PC-3 (cell line): Measurements from ENCODE around the gene RNU2-63P.
A peak's percentile ranks its signal among the peaks of the same experiment; 100 is the strongest.

ENCODE experiments used
- EZH2 ChIP-seq: fragments of 300-600 bp; sonication (generic); IDR thresholded peaks from one replicate; pipeline ENCODE4 v1.6.1; 2017; ENCODE audit warnings: antibody characterized with exemption, mild to moderate bottlenecking, low read length; ENCODE audit not compliant: unreplicated experiment
- TF ChIP-seq, protein P1 (sequence below): fragments of 300-600 bp; sonication (generic); conservative IDR thresholded peaks from 2 replicates; pipeline ENCODE4 v1.5.1; 2017; ENCODE audit warnings: antibody characterized with exemption, low read depth, mild to moderate bottlenecking, low read length

DNA sequence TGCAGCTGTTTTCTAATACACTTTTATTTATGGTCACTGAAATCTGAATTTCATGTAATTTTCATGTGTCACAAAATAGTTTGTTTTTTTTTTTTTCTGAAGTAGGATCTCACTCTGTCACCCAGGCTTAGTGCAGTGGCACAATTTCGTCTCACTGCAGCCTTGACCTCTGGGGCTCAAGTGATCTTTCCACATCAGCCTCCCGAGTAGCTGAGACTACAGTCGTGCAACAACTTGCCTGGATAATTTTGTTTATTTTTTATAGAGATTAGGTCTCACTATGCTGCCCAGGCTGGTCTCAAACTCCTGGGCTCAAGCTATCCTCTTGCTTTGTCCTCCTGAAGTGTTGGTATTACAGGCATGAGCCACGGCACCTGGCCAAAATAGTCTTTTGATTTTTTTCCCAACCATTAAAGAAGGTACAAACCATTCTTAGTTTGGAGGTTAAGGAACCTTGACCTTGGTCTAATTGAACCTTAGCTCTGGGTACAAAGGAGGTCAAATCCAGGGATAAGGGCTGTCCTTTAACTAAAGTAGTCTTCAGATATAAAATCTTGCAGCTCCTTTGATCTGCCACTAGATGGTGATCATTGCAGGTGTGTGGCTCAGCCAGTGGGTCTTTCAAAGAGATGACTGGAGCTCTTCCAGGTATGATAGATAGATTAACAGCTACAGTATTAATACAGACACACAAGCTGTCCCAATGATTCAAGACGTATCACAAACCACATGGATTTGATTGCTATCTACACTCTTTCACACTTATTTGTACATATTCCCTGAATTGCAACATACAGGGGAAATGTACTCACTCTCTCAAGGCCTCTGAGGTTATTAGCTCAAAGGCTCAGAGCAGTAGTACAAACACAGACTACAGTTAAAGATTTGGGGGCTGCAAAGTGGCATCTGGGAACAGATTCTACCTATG is 43.9 kb upstream of the RNU2-63P start:
- TF ChIP-seq, protein P1, sequence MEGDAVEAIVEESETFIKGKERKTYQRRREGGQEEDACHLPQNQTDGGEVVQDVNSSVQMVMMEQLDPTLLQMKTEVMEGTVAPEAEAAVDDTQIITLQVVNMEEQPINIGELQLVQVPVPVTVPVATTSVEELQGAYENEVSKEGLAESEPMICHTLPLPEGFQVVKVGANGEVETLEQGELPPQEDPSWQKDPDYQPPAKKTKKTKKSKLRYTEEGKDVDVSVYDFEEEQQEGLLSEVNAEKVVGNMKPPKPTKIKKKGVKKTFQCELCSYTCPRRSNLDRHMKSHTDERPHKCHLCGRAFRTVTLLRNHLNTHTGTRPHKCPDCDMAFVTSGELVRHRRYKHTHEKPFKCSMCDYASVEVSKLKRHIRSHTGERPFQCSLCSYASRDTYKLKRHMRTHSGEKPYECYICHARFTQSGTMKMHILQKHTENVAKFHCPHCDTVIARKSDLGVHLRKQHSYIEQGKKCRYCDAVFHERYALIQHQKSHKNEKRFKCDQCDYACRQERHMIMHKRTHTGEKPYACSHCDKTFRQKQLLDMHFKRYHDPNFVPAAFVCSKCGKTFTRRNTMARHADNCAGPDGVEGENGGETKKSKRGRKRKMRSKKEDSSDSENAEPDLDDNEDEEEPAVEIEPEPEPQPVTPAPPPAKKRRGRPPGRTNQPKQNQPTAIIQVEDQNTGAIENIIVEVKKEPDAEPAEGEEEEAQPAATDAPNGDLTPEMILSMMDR, result peak; percentile 86
- no peak for TF ChIP-seq EZH2
